GM12864 (cell line): ENCODE data around the gene ZFAND2A.
"Not testable (repeated sequence)": the region's sequence is repeated elsewhere in the genome, so short reads cannot be mapped to it uniquely, and the experiment has no call there.

Experiments
- DNase-seq: peaks from one replicate; pipeline ENCODE4 v3.0.0-alpha.2; 2011; ENCODE audit warnings: low read depth
- H3K4me3 ChIP-seq: 2 replicates; pipeline ENCODE4 v1.5.1; 2011; ENCODE audit warnings: mild to moderate bottlenecking, low read depth, low read length, control low read depth
- CTCF ChIP-seq: IDR thresholded peaks from 2 replicates; pipeline ENCODE4 v1.5.1; 2011; ENCODE audit warnings: low read depth, mild to moderate bottlenecking, moderate library complexity, low read length, control low read depth, inconsistent platforms; ENCODE audit errors: missing control alignments

The ZFAND2A gene

DNA sequence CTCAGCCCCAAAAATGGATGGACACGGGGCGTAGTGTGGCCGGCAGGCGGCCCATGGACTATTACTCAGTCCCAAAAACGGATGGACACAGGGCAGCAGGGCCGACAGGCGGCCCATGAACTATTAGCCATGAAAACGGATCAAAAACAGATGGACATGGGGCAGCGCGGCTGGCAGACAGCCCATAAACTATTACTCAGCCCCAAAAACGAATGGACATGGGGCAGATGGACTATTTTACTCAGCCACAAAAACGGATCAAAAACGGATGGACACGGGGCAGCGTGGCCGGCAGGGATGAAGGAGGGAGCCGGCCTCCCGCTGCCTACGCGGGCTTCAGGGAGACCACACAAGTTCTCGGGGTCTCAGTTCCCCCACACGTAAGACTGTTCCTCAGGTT is 39.2 kb downstream of the ZFAND2A start:
- no peak for TF ChIP-seq CTCF
- H3K4me3 ChIP-seq, result no peak overlapping the region
- DNase-seq, result no peak

DNA sequence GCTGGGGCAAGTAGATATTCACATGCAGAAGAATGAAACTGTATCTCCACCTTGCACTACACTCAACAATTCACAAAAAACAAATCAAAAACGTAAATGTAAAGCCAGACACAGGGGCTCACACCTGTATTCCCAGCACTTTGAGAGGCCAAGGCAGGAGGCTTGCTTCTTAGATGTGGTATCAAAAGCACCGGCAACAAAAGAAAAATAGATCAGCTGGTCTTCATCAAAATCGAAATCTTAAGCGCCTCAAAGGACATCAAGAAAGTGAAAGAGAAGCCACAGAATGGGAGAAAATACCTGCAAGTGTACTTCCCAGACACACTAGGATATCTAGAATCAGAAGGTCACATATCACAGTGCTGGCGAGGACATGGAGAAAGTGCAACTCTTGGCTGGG is 40.8 kb downstream of the ZFAND2A start:
- no peak for DNase-seq
- TF ChIP-seq CTCF, result no peak
- H3K4me3 ChIP-seq, result no peak overlapping the region

GRCh38 chr7:1117321-1117928 is 42.6 kb downstream of the ZFAND2A start:
- no peak overlapping the region for H3K4me3 ChIP-seq
- DNase-seq, result no peak
- no peak for TF ChIP-seq CTCF

DNA sequence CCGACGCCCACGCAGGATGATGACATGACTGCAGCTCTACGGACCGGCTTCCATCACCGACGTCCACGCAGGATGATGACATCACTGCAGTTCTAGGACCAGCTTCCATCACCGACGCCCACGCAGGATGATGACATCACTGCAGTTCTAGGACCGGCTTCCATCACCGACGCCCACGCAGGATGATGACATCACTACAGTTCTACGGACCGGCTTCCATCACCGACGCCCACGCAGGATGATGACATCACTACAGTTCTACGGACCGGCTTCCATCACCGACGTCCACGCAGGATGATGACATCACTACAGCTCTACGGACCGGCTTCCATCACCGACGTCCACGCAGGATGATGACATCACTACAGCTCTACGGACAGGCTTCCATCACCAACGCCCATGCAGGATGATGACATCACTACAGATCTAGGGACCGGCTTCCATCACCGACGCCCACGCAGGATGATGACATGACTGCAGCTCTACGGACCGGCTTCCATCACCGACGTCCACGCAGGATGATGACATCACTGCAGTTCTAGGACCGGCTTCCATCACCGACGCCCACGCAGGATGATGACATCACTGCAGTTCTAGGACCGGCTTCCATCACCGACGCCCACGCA is 43.5 kb downstream of the ZFAND2A start:
- H3K4me3 ChIP-seq, DNase-seq: not testable (repeated sequence)

DNA sequence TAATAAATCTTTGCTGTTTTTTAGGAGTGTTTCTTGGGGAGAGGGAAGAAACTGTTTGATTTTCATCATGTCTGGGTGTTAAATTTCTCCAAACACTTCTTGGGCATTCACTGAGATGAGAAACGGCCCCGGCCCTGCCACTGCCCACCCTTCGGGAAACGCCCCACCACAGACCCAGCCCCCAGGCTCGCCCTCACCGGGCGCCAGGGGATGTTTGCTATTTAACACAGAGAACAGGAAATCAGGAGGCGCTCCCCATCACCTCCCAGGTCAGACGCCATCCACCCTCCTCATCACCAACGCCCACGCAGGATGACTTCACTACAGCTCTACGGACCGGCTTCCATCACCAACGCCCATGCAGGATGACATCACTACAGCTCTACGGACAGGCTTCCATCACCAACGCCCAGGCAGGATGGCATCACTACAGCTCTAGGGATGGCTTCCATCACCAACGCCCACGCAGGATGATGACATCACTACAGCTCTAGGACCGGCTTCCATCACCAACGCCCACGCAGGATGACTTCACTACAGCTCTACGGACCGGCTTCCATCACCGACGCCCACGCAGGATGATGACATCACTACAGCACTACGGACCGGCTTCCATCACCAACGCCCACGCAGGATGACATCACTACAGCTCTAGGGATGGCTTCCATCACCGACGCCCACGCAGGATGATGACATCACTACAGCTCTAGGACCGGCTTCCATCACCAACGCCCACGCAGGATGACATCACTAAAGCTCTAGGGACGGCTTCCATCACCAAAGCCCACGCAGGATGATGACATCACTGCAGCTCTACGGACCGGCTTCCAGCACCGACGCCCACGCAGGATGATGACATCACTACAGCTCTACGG is 44.6 kb downstream of the ZFAND2A start:
- not testable (repeated sequence) for DNase-seq

GRCh38 chr7:1114505-1114904 is 45.5 kb downstream of the ZFAND2A start:
- DNase-seq, result no peak
- H3K4me3 ChIP-seq, result no peak overlapping the region
- no peak for TF ChIP-seq CTCF

More for the DNA sequence above, 44.6 kb downstream of the ZFAND2A start:
- not testable (repeated sequence) for H3K4me3 ChIP-seq

GRCh38 chr7:1114088-1114487 is 45.9 kb downstream of the ZFAND2A start:
- no peak for DNase-seq
- TF ChIP-seq CTCF, result no peak
- no peak overlapping the region for H3K4me3 ChIP-seq

DNA sequence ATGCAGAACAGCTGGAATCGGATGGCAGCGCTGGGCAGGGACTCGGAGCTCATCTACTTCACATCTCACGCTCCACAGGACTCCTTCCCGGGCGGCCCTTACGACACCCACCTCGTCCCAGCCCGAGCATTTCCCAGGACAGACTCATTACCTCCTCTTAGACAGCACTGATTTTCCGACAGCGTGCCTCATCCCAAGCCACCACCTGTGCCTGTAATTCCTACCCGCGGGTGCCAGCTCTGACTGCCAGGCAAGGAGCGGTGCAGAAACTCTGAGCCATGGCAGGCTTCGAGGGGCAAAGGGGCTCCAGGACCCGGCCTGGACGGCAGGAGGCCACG is 46.5 kb downstream of the ZFAND2A start:
- no peak for DNase-seq
- TF ChIP-seq CTCF, result no peak
- H3K4me3 ChIP-seq, result no peak overlapping the region
